ENCODE results near the gene OSTN.

Gene OSTN

GRCh38 chr3:191257286-191257685 is 58.2 kb downstream of the OSTN start:
- no peak for ATAC-seq
- TF ChIP-seq RARB (CRISPR knock-in tag; IDR thresholded peaks at IDR 0.05): no peak
- no peak for TF ChIP-seq GLIS3 (CRISPR knock-in tag; IDR thresholded peaks at IDR 0.05)
- no peak for TF ChIP-seq CSRNP3 (CRISPR knock-in tag; IDR thresholded peaks at IDR 0.05)
- no peak for TF ChIP-seq ESRRG (CRISPR knock-in tag; IDR thresholded peaks at IDR 0.05)
- TF ChIP-seq POU6F1 (CRISPR knock-in tag; IDR thresholded peaks at IDR 0.05; ENCODE audit: borderline replicate concordance, low read depth): no peak
- TF ChIP-seq SNAI2 (CRISPR knock-in tag; IDR thresholded peaks at IDR 0.05): no peak
- no peak for TF ChIP-seq ZNF8 (CRISPR knock-in tag; IDR thresholded peaks at IDR 0.05)
- TF ChIP-seq ISL1 (CRISPR knock-in tag; IDR thresholded peaks at IDR 0.05): no peak
- no peak for TF ChIP-seq ZNF70 (CRISPR knock-in tag; IDR thresholded peaks at IDR 0.05)
- TF ChIP-seq ZFP30 (CRISPR knock-in tag; IDR thresholded peaks at IDR 0.05): no peak

- TF ChIP-seq ESRRG (CRISPR knock-in tag; IDR thresholded peaks at IDR 0.05): no peak
- TF ChIP-seq ZFP3 (CRISPR knock-in tag; IDR thresholded peaks at IDR 0.05): no peak
- no peak for TF ChIP-seq GLIS3 (CRISPR knock-in tag; IDR thresholded peaks at IDR 0.05)
- no peak for TF ChIP-seq ISL1 (CRISPR knock-in tag; IDR thresholded peaks at IDR 0.05)
- no peak for TF ChIP-seq POU6F1 (CRISPR knock-in tag; IDR thresholded peaks at IDR 0.05; ENCODE audit: borderline replicate concordance, low read depth)
- no peak for TF ChIP-seq CSRNP3 (CRISPR knock-in tag; IDR thresholded peaks at IDR 0.05)
- TF ChIP-seq OSR1 (CRISPR knock-in tag; IDR thresholded peaks at IDR 0.05): no peak
- no peak for TF ChIP-seq TSHZ2 (CRISPR knock-in tag; IDR thresholded peaks at IDR 0.05)
- no peak for TF ChIP-seq RARB (CRISPR knock-in tag; IDR thresholded peaks at IDR 0.05)
Measured at GRCh38 chr3:191259486-191259885, 60.4 kb downstream of the OSTN start.

GRCh38 chr3:191260431-191261303 is 61.6 kb downstream of the OSTN start:
- ATAC-seq: no peak
- no peak for TF ChIP-seq ESRRG (CRISPR knock-in tag; IDR thresholded peaks at IDR 0.05)
- no peak for TF ChIP-seq ZNF8 (CRISPR knock-in tag; IDR thresholded peaks at IDR 0.05)
- no peak for TF ChIP-seq POU6F1 (CRISPR knock-in tag; IDR thresholded peaks at IDR 0.05; ENCODE audit: borderline replicate concordance, low read depth)
- TF ChIP-seq ZFP3 (CRISPR knock-in tag; IDR thresholded peaks at IDR 0.05): no peak

More at GRCh38 chr3:191259486-191259885, 60.4 kb downstream of the OSTN start:
- no peak for ATAC-seq

GRCh38 chr3:191261304-191261638 is 62.2 kb downstream of the OSTN start:
- TF ChIP-seq ZNF565 (CRISPR knock-in tag; conservative IDR thresholded peaks at IDR 0.05; ENCODE audit: low read depth) (no peak), ESRRG (CRISPR knock-in tag; IDR thresholded peaks at IDR 0.05) (no peak), SNAI2 (CRISPR knock-in tag; IDR thresholded peaks at IDR 0.05) (no peak), PATZ1 (CRISPR knock-in tag; IDR thresholded peaks at IDR 0.05; ENCODE audit: borderline replicate concordance) (no peak), ISL1 (CRISPR knock-in tag; IDR thresholded peaks at IDR 0.05) (no peak), ZNF70 (CRISPR knock-in tag; IDR thresholded peaks at IDR 0.05) (no peak), ZNF8 (CRISPR knock-in tag; IDR thresholded peaks at IDR 0.05) (no peak)
- no peak for ATAC-seq

Measured in SK-N-SH treated with all-trans-retinoic acid at 6 μM for 48 hours (cell line).